Gastrocnemius medialis (tissue), 4 donors: ENCODE results near the gene FGD5.

Experiments
- CTCF ChIP-seq, 5 experiments: fragments of 450-650 bp in 3 of 5; fragments of 200-600 bp in 2 of 5; sonication (generic) in 2 of 5; IDR thresholded peaks in 4 of 5; conservative IDR thresholded peaks in 1 of 5; 1 replicate in 4 of 5; 2 replicates in 1 of 5; pipeline ENCODE4 v1.5.1; 2016 to 2019; ENCODE audit warnings: antibody characterized with exemption in 5 of 5, mild to moderate bottlenecking in 3 of 5, moderate library complexity in 3 of 5
- POLR2A ChIP-seq, 2 donors: fragments of 450-650 bp; IDR thresholded peaks; one replicate each; pipeline ENCODE4 v1.6.1; 2017; ENCODE audit warnings: antibody characterized with exemption in 2 of 2, mild to moderate bottlenecking in 2 of 2, moderate library complexity in 2 of 2

- TF ChIP-seq CTCF (IDR thresholded peaks at IDR 0.05 in 4 of 5, conservative IDR thresholded peaks at IDR 0.05 in 1 of 5) (no peak), POLR2A (IDR thresholded peaks at IDR 0.05) (no peak)
Measured at GRCh38 chr3:14827776-14828175, 9.0 kb downstream of the FGD5 start.
